Left ventricle myocardium inferior (tissue), 1 donor: Measurements from ENCODE around the gene LRRC43. TPM values are rescaled to one million over a fixed set of nuclear protein-coding genes. Genes with fewer than 3 reads are reported as not detected.

Experiments used
- DNase-seq: peaks from one replicate; pipeline ENCODE4 v3.0.0-alpha.2; 2020
- H3K27ac ChIP-seq: fragments of 200-600 bp; replicated peaks from 2 replicates; pipeline ENCODE4 v1.8.0; 2021
- H3K27me3 ChIP-seq: fragments of 200-600 bp; 2 replicates; pipeline ENCODE4 v1.8.0; 2021; ENCODE audit warnings: low read depth
- H3K36me3 ChIP-seq: fragments of 200-600 bp; 2 replicates; pipeline ENCODE4 v1.8.0; 2021
- H3K4me1 ChIP-seq: fragments of 200-600 bp; 2 replicates; pipeline ENCODE4 v1.8.0; 2021
- H3K4me3 ChIP-seq: fragments of 200-600 bp; 2 replicates; pipeline ENCODE4 v1.8.0; 2021; ENCODE audit warnings: mild to moderate bottlenecking, moderate library complexity
- H3K9me3 ChIP-seq: fragments of 200-600 bp; replicated peaks from 2 replicates; pipeline ENCODE4 v1.8.0; 2021
- intact Hi-C: fragments of 100-400 bp; cut with micrococcal nuclease; formaldehyde crosslinking; loops from one replicate; pipeline ENCODE4 v1.11.0; 2022
- total RNA-seq: library from RNA; stranded (reverse); fragmentation: NEBNext Ultra II Directional; extraction: Animal tissue kit (Norgen Biotek cat#: 25700); gene quantifications from one replicate; pipeline ENCODE4 v1.2.1, GENCODE V29; 2021
- TF ChIP-seq, protein P1 (sequence below): fragments of 200-600 bp; IDR thresholded peaks from 2 replicates; pipeline ENCODE4 v1.8.0; 2021; ENCODE audit warnings: antibody characterized with exemption, mild to moderate bottlenecking, borderline replicate concordance
- donor health status: DM: no; HTN: yes; CAD: no; lungs with severe emphysema.

The LRRC43 gene
- total RNA-seq, 1 donor from 2014 or later: 0.74 TPM

GRCh38 chr12:122232691-122233090 lies 49.8 kb downstream of the LRRC43 start:
- intact Hi-C loops: no loop called here
- Histone ChIP-seq H3K36me3 (peaks cover 82% of the 10 kb centered on the region), H3K4me1 (no peaks in the 10 kb centered on the region), H3K4me3 (no peak overlapping the region), H3K27me3 (no peaks in the 10 kb centered on the region), H3K27ac (no peak overlapping the region), H3K9me3 (no peaks in the 10 kb centered on the region)
- TF ChIP-seq, protein P1, sequence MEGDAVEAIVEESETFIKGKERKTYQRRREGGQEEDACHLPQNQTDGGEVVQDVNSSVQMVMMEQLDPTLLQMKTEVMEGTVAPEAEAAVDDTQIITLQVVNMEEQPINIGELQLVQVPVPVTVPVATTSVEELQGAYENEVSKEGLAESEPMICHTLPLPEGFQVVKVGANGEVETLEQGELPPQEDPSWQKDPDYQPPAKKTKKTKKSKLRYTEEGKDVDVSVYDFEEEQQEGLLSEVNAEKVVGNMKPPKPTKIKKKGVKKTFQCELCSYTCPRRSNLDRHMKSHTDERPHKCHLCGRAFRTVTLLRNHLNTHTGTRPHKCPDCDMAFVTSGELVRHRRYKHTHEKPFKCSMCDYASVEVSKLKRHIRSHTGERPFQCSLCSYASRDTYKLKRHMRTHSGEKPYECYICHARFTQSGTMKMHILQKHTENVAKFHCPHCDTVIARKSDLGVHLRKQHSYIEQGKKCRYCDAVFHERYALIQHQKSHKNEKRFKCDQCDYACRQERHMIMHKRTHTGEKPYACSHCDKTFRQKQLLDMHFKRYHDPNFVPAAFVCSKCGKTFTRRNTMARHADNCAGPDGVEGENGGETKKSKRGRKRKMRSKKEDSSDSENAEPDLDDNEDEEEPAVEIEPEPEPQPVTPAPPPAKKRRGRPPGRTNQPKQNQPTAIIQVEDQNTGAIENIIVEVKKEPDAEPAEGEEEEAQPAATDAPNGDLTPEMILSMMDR: no peak
- no peak for DNase-seq

GRCh38 chr12:122235741-122236140 lies 52.8 kb downstream of the LRRC43 start:
- intact Hi-C loops: no loop called here

GRCh38 chr12:122238861-122239260 lies 55.9 kb downstream of the LRRC43 start:
- no peak for DNase-seq
- intact Hi-C loops: no loop called here
- Histone ChIP-seq H3K9me3 (no peaks in the 10 kb centered on the region), H3K36me3 (peaks cover 91% of the 10 kb centered on the region), H3K4me3 (no peak overlapping the region), H3K27ac (no peak overlapping the region), H3K4me1 (no peaks in the 10 kb centered on the region), H3K27me3 (no peaks in the 10 kb centered on the region)
- TF ChIP-seq, protein P1: no peak

More at GRCh38 chr12:122235741-122236140, 52.8 kb downstream of the LRRC43 start:
- Histone ChIP-seq H3K36me3 (peaks cover 92% of the 10 kb centered on the region), H3K4me1 (no peaks in the 10 kb centered on the region), H3K4me3 (no peak overlapping the region), H3K27ac (no peak overlapping the region), H3K9me3 (no peaks in the 10 kb centered on the region), H3K27me3 (no peaks in the 10 kb centered on the region)
- TF ChIP-seq, protein P1: no peak
- no peak for DNase-seq

GRCh38 chr12:122243965-122244364 lies 61.0 kb downstream of the LRRC43 start:
- Histone ChIP-seq H3K9me3 (no peaks in the 10 kb centered on the region), H3K4me1 (no peaks in the 10 kb centered on the region), H3K27ac (no peak overlapping the region), H3K27me3 (no peaks in the 10 kb centered on the region), H3K36me3 (peaks cover 72% of the 10 kb centered on the region), H3K4me3 (no peak overlapping the region)
- intact Hi-C loops: no loop called here
- TF ChIP-seq, protein P1: no peak
- DNase-seq: no peak

- no peak overlapping the region for H3K4me3 ChIP-seq
These were observed 61.8 kb downstream of the LRRC43 start for GRCh38 chr12:122244565-122245371.

More at GRCh38 chr12:122244565-122245371, 61.8 kb downstream of the LRRC43 start:
- Histone ChIP-seq H3K27me3 (no peaks in the 10 kb centered on the region), H3K9me3 (no peaks in the 10 kb centered on the region), H3K4me1 (no peaks in the 10 kb centered on the region), H3K27ac (no peak overlapping the region), H3K36me3 (peaks cover 73% of the 10 kb centered on the region)
- TF ChIP-seq, protein P1: no peak
- intact Hi-C loops: no loop called here
- DNase-seq: no peak
